HG03045 (cell line): Measurements from ENCODE around the gene LARGE1.
"Not testable (repeated sequence)": the region's sequence is repeated elsewhere in the genome, so short reads cannot be mapped to it uniquely, and the experiment has no call there.

Experiments used
- ATAC-seq: cut with Tn5 transposase; IDR thresholded peaks from one replicate; pipeline ENCODE4 v1.9.1; 2021; ENCODE audit warnings: mild to moderate bottlenecking, moderate library complexity; ENCODE audit not compliant: unreplicated experiment

The LARGE1 gene

DNA sequence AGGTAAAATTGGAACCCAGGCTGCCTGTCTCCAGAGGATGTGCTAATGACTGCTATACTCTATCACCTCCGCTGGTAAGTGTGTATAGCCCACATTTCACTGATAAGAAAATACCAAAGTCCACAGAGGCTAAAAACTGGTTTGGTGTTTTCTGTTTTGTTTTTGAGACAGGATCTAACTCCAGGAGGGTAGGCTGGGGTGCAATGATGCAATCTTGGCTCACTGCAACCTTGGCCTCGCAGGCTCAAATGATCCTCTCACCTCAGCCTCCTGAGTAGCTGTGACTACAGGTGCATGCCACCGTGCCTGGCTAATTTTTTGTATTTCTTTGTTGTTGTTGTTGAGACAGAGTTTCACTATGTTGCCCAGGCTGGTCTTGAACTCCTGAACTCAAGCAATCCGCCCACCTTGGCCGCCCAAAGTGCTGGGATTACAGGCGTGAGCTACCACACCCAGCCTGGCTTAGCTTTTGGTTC lies 409.8 kb downstream of the LARGE1 start:
- no peak for ATAC-seq

DNA sequence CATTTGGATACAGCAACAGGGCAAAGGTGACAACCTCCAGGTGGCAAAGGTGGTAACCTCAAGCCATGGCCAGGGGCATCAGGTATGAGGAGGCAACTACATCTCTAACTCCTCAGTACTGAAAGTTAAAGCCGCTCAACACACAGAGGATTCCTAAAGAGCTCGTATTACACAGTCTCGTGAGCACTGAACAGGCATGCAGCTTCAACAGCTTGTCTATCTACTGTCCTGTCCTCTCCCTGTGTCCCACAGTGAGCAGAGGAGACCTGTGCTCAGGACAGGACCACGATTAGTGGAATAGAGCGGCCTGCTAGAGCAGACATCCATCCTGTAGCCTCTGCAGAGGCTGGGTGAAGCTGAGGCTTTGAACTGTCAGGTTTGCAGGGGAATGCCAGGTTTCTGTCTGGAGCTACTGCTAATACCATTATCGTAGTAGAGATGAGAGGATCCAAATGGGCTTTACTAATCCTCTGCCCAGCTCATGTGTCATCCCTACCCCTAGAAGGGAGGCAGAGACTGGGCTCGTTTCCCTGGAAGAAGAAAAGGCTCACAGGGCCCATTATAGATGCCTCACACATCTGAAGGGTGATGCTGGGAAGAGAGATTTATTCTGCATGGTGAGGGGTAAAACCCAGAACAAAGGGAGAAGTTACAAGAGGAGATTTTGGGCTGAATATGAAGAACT lies 415.2 kb downstream of the LARGE1 start:
- no peak for ATAC-seq

DNA sequence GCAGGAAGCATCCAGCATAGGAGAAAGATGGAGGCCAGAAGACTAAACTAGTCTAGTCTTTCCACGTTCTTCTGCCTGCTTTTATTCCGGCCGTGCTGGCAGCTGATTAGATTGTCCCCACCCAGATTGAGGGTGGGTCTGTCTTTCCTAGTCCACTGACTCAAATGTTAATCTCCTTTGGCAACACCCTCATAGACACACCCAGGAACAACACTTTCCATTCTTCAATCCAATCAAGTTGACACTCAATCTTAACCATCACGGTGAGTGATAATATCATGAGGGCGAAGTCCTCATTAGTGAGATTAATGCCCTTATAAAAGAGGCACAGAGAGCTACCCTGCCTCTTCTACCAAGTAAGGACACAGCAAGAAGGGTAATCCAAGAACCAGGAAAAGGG lies 424.2 kb downstream of the LARGE1 start:
- no peak for ATAC-seq

DNA sequence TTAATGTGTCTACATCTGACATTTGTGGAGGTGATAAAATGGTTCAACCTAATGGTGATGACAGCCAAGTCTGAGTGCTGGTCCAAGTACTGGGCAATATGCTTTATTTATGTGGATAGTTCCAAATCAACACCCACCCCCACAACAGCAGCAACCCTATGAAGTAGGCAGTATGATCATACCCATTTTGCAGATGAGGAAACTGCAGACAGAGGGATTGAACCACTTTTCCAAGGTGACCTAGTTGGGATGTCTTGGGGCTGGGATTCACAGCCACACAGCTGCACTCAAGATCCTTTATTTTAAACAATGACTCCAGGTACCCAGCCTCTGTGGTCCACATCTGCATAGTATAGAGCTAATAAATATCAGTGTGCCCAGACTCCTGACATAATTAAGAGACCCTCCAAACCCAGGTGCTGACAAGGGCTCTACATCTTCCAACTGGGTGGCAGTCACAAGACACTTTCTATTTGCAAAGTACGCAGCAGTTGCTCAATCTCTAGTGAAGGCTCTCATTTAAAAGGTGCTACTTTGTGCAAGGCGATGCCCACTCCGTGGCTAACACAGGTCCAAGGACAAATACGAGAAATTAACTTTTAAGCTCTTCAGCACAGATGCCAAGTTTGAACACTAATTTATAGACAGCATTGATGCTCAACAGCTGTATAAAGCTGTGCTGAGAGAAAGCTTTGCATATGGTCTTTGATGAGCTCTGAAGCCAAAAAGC lies 426.6 kb downstream of the LARGE1 start:
- no peak for ATAC-seq

DNA sequence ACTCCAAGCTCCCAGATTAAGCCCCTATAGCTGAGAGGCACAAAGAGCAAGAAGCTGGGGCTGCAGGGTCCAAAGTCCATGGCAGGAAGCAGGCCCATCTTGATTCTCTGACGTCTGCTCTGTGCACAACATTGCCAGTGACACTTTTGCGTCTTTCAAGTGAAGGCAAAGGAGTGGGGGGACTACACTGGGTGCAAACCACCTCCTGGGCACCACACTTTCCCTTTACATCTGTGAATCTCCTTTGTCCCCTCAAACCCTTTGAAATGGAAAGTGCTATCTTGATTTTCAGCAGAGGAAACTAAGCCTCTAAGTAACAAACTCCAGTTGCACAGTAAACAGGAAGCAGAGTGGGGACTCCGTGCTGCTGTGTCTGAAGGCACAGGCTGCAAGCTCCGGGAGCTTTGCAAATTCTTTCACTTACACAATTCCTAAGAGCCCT lies 428.0 kb downstream of the LARGE1 start:
- ATAC-seq = no peak

DNA sequence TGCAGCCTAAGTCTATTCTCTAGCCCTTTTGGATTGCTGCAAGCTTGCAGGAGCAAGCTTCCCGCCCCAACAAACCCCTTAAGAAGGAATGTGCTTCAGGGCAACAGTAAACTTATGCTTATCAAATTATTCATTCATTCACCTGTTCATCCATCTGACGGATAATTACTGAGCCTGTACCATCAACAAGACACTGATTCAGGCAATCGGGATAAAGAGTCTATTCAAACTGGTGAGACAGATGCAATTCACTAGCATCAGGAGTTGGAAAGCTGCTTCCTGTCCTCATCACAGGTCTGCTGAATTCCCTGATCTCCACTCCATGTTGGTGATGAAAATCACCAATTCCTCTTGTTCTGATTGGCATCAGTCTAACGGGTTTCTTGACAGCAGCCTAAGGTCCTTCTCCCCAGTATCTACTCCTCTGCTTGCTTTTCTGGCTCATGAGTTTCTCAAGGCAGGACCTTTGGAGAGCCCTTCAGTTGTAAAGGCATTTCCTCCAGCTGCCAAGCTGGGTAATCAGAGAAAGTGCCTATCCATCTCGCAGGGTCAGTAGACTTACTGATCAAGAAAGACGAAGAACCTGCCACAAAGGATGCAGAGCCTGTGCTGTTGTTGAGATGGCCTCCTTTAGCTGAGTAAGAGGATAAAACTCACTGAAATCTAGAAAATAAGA lies 433.1 kb downstream of the LARGE1 start:
- ATAC-seq = no peak

DNA sequence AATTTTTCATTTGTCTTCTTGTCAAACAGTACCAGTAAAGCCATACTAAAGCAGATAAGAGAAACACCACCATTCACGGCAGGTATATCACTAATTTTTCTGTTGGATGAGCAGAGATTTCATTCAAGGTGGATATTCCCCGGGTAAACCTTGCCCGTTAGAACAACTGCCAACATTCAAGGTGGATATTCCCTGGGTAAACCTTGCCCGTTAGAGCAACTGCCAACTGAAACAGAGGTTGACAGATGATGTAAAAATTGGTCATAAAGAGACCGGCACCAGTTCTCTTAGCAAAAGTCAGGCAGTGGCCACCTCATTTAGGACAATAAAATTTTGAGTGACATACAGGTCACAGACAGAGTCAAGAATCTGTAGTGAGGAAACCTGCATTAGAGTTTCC lies 438.7 kb downstream of the LARGE1 start:
- ATAC-seq = no peak

DNA sequence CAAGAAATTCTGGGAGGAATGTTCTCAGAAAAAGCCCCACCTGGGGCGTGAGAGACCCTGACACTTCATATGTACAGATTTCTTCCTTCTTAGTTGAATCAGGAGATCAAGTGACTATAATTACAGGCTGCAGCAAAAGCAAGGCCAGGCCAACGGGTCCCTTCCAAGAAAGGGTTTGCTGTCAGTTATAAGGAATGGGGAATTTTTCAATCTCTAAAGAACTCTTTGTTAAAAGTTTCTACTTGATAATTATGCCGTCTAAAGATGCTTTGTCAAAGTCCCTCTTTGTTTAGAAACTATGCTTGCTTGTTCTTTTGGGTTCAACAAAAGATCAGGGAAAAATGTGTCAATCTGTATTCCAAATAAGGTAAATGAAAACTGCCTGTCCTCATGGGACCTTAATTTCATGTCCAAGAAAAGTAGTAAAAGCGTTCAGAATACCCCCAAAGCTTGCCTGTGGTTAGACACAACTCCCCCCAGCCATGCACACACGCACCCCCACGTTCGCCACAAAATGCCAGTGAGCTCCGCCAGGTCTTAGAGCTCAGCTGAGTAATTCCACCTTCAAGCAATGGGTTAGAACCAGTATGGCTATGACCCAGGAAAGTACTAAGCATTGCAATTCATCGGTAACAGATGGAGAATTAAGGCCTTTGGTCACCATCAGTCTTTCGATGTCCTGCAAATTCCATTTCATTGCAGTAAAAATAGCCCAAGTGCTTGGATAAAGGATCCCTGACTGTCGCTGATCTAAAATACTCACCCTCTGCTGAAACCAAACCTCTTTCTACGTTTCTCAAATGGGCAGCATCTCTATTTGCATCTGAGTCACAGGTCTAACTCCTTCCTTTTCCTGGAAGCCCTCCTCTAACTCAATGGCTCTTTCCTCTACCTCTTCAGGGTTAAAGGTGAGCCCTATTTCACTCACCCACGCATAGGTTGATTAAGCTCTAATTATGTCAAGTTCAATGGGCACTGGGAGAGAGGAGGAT lies 442.9 kb downstream of the LARGE1 start:
- ATAC-seq = no peak

DNA sequence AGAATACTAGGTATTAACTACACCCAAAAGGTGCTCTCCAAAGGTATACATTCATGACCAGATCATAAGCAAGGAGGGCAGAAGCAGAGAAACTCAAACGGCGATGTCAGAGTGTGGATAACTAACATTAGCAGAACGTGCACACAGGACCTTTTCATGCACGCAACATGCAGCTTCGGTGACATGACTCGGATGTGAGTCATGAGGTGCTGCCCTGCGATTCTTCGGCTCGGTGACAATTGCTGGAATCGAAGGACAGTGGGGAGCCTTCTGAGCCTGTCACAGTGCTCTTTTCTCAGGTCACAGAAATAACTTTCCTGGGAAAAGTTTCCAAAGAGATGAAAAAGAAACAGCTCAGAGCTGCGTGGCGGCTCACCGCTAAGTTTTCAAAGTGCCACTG lies 443.6 kb downstream of the LARGE1 start:
- no peak for ATAC-seq

DNA sequence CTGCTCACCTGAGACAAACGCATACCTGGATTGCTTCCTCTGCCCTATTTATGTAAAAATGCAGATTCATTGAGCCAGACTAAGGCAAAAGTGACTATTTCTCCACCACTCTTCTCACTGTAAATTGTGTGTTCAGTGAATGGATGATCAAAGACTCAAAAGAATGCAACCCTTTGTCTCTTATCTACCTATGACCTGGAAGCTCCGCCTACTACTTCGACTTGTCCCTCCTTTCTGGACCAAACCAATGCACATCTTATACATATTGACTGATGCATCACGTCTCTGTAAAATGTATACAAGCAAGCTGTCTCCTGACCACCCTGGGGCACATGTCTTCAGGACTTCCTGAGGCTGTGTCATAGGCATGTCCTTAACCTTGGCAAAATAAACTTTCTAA lies 444.1 kb downstream of the LARGE1 start:
- ATAC-seq = no peak

DNA sequence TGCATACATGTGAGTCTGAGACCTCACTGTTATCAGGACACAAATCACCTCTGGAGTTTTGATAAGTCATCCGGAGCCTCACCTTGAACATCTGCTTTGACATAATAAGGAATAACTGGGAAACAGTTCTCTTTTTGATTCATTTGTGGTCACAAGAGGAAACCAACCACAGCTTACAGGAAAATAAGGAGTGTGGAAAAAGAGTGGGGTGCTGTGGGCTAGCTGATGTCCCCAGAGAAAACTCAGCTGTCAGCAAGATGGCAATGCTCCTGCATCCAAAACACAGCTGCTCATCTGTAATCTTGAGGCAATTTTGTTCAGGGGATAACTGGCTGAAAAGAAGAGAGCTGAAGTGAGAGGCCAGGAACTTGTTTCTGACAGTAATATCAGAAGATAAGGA lies 445.7 kb downstream of the LARGE1 start:
- ATAC-seq = no peak

DNA sequence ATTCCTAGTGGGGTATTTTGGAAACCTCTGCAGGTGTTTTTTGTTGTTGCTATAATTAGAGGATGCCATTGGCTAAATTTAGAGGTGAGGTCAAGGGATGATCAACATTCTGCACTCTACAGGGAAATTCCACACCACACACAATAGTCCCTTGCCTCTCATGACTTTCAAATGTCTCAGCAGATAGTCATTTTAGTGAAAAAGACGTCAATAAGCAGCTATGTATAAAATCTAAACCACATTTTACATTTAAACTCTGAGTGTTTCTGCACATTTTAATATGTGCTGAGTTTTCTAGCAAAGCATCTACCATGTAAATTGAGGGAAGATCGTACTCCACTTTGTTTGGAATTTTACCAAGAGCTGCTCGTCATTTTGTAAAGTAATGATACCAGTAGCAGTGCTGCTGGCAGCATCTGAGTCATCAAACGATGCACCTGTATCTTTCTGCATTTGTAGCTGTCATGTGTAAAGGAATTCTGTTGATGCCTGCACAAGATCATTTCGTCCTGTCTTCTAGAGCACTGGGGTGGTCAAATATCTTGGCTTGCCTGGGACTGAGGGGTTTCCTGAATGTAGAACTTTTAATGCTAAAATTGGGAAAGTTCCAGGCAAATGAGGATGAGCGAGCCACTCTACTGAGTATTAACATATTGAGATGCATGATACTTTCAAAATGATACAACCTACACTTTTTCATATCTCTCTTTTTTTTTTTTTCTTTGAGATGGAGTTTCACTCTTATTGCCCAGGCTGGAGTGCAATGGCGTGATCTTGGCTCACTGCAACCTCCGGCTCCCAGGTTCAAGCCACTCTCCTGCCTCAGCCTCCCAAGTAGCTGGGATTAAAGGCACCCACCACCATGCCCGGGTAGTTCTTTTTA lies 447.6 kb downstream of the LARGE1 start:
- ATAC-seq = no peak

DNA sequence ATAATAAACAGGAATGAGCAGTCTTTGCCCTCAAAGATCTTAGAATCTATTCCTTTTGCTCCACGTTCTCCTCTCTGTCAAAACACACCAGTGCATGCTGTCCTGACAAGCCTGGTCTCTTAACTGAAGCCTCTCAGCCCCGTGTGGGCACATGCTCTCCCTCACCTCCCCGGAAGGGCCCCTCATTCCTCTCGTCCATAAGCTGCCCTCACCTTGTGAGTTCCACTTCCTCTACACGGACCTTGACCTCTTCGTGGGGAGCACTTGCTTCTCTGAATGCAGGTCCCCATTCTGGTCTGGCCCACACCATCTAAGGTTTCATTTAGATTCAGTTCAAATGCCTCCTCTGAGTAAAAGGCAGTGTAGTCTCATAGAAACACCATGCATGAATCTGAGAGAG lies 449.8 kb downstream of the LARGE1 start:
- no peak for ATAC-seq

DNA sequence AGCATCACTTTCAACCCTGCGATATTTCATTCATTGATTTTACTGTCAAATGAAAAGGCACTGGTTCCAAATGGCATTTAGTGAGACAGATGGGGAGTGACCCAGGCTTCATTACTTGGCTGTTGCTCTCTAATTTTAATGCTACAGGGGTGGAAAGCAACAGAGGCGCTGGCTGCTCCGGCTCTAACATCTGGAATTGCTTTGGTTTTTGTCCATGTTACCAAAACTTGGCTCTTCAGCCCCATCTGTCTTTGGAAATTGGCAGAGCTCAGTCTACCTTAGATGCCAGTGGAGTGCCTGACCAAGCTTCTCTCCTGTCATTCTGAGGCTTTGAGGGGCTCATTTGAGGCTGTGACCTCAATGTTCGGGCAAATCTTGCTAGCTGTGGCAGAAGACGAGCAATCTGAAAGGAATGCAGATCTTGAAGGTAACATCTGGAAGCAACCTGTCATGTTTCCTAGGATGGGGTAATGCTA lies 452.6 kb downstream of the LARGE1 start:
- no peak for ATAC-seq

DNA sequence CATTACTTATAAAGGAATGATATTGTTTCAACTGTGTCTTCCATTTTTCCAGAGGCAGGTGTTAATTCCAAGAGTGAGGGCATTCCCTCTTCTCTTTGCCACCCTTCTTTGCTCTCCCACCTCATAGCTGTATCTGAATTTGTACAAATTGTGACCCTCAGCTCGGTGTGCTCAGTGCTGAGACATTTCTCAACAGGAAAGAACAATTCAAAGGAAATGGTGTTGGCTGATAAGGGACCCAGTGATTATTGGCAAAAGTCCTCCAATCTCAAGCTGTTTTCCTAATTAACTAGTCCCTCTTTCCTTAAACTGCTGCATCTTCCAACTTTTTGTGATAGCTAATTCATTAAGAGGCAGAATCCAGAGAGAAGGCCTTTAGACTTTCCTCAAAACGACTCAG lies 453.2 kb downstream of the LARGE1 start:
- no peak for ATAC-seq

DNA sequence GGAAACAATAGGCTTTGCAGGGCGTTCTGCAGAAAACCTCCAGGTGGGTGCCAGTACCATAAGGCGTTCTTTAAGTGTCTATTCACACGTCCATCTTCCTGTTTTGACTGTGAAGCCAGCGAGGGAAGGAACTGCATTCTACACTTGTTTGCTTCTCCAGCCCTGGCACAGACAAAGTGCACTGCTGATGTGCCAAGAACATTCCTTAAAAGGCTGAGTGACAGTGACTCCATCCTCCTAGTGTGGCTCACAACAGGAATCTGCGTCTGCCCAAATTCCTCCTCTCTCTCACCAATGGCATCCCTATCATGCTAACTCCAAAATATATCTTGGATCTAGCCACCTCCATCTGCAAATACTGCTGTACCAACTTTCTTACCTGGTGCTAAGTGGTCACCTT lies 454.7 kb downstream of the LARGE1 start:
- no peak for ATAC-seq

DNA sequence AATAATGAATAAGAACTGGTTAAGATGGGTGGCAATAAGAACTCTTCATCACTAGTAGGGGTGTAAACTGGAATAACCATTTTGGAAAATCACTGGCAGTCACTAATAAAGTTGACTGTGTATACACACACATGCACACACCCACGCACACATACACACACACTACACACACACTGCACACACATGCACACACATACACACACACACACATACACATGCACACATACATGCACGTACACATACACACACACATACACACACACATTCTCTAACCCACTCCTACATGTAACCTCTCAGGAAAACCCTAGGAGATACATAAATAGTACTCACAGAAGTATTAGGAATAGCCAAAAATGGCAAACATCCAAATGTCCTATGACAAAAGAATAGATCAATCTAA lies 455.6 kb downstream of the LARGE1 start:
- no peak for ATAC-seq

DNA sequence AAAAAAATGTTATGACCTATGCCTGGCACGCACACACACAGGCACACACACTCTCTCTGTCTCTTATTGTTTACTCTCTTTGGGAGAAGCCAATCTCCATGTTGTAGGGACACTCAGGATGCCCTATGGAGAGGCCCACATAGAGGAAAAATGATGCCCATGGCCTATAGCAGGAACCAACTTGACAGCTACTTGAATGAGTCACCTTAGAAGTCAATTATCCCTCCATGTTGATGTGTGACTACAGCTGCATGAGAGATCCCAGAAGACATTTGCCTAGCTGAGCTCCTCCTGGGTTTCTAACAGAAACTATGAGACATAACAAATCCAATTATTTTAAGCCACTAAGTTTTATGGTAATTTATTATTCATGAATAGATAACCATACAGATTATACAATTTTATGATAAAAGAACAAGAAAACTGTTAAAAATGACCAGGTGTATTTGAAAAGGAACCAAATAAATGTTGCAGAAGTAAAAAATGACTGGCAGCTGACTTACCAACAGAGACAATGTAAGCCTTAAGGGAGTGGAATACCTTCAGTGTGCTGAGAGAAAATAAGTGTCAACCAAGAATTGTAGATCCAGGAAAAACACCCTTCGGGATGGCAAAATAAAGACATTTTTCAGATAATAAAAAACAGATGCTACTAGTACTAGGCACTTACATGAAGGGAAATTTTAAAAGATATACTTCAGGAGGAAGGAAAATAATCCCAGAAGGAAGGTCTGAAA lies 458.4 kb downstream of the LARGE1 start:
- no peak for ATAC-seq

DNA sequence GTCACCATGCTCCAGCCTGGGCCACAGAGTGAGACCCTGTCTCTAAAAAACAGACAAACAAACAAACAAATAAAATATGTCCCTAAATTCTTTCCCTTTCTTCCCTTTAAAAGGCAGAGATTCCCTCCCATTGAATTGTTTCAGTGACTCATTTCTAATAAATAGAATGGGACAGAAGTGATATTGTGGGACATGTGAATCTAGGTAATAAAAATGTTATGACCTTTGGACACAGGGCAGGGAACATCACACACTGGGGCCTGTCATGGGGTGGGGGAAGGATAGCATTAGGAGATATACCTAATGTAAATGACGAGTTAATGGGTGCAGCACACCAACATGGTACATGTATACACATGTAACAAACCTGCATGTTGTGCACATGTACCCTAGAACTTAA lies 459.0 kb downstream of the LARGE1 start:
- ATAC-seq = not testable (repeated sequence)
